AG04450 (cell line): ENCODE data around the gene CLEC9A. TPM values are rescaled to one million over a fixed set of nuclear protein-coding genes. Genes with fewer than 3 reads are reported as not detected.

Source experiments
- CTCF ChIA-PET: fragments of 300-600, 350-600 bp; formaldehyde crosslinking; extraction: SDS; loops from one replicate; lab custom pipeline; 2022; ENCODE audit warnings: antibody characterized with exemption, inconsistent platforms; lab: Charles Lee
- POLR2A ChIA-PET: fragments of 350-600 bp; formaldehyde crosslinking; extraction: SDS; loops from one replicate; lab custom pipeline; 2021; ENCODE audit warnings: antibody characterized with exemption, inconsistent platforms; lab: Yijun Ruan, JAX
- DNase-seq: peaks from one replicate; pipeline ENCODE4 v3.0.0-alpha.2; 2011; ENCODE audit warnings: low read depth, low spot score
- H3K27ac ChIP-seq: one replicate; pipeline ENCODE4 v1.5.1; 2012; ENCODE audit warnings: low read depth, low read length, control low read depth
- H3K27me3 ChIP-seq: one replicate; pipeline ENCODE4 v1.6.0; 2012; ENCODE audit warnings: low read length; ENCODE audit not compliant: control insufficient read depth, insufficient read depth
- H3K4me3 ChIP-seq: 2 replicates; pipeline ENCODE4 v1.5.1; 2011; ENCODE audit warnings: mild to moderate bottlenecking, low read depth, low read length, control low read depth
- H3K9me3 ChIP-seq: 2 replicates; pipeline ENCODE4 v1.5.1; 2012; ENCODE audit warnings: low read length; ENCODE audit not compliant: control insufficient read depth, insufficient read depth
- CTCF ChIP-seq: IDR thresholded peaks from 2 replicates; pipeline ENCODE4 v1.5.1; 2011; ENCODE audit warnings: low read depth, low read length, control low read depth, inconsistent platforms
- polyA plus RNA-seq: library from polyadenylated mRNA; depleted of rRNA; stranded (reverse); fragments of >200 nt; gene quantifications from 2 replicates; pipeline ENCODE4 v1.2.3, GENCODE V29; 2011

Gene CLEC9A
- polyA plus RNA-seq, 1 experiment = not detected

DNA sequence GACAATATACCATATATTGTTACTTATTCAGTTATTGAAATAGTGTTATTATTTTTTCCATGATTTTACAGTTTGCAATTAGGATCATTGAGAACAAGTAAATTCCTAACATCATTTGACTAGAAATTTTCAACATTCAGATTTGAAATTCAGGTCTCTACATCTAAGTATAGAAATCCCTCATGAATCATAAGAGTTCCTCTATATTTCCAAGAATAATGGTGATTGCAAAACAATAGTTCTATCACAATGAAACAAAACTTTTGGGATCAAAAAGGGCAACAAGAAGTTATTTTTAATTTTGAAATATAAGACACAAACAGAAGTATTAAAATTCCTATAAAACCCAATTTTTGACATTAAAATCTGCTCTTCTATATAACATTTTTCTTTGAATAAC, 57.5 kb downstream of the CLEC9A start:
- no peak for DNase-seq
- Histone ChIP-seq H3K27me3 (peaks cover 3% of the 10 kb centered on the region), H3K9me3 (no peaks in the 10 kb centered on the region), H3K27ac (no peak overlapping the region), H3K4me3 (no peak overlapping the region)
- CTCF ChIA-PET = no interaction called here
- TF ChIP-seq CTCF = no peak
- POLR2A ChIA-PET = no interaction called here

DNA sequence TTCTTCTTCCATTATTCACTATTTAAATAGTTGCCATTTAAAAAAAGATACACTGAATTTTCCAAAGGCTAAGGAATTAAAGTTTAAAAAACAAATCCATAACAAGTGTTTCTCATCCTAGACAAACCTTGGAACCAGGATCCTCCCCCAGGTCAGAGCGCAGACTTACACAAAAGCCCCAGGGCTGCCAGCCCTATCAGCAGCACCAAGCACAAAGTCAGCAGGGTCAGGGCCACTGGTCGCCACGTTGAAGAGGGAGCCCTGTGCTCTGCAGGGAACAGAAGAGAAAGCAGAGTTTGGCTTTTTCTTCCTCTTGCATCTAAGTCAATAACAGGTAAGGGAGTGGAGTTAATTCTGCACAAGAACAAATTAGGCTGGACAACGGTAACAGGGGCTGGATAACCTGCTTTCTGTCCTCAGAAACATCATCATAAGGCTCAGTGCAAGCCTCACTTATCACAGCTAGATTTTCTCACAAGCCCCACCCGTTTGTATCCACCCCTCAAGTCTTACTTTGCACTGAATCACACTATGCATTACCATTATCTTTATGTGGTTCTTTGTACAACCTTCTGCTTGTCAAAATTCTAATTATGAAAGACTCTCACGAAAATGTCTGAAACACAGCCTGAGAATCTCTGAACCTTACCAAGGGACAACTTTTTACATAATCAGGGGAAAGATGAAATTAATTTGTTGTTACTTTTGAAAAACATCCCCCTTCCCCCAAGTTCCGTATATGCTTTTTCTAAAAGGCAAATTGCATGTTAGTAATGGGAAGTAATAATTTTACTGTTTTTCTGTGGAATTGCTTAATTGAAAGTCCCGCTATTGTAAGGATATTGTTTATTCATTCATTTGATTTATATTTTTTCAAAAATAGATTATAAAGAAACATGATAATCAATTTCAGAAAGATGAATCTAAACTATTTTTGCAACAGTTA, 58.7 kb downstream of the CLEC9A start:
- no peak overlapping the region for H3K4me3 ChIP-seq
- no peak for TF ChIP-seq CTCF
- ChIA-PET CTCF (no interaction called here), POLR2A (no interaction called here)
- no peaks in the 10 kb centered on the region for H3K9me3 ChIP-seq
- no peak for DNase-seq
- no peak overlapping the region for H3K27ac ChIP-seq
- peaks cover 5% of the 10 kb centered on the region for H3K27me3 ChIP-seq

DNA sequence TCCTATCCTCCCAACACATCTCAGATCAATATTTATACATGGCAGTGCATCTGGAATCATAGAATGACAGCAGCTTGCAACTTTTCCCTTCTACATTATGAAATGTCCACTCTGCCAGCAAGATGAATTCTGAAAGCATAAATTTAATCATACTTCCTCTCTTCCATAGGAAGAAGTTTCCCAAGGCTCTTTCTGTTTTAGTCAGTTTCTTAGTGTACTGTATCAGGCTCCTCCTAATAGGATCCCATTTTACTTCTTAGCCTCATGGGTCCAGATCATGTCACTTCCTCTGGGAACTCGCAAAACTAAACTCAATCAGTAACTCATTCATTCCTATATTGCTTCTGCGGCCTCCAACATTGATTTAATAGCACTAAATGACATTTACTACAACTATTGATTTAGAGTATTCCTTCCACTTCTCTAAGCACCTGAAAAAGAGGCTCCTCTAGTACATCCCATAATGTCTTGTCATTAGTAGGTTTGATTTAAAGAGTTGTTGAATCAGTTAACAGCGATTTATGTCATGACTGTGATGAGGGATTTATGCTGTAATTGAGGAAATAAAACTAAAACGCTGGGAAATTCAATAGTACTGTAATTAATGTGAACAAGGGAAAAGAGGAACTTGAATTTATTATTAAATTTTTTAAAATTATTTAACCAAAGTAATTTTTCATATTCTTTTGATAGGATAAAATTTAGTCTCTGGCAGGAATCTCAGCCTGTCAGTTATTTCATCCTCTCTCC, 64.3 kb downstream of the CLEC9A start:
- no peak for TF ChIP-seq CTCF
- POLR2A ChIA-PET = no interaction called here
- Histone ChIP-seq H3K27me3 (peaks cover 7% of the 10 kb centered on the region), H3K27ac (no peak overlapping the region), H3K4me3 (no peak overlapping the region), H3K9me3 (no peaks in the 10 kb centered on the region)
- DNase-seq = no peak
- CTCF ChIA-PET = interaction anchor here (0.8 kb wide), 1 partner anchor 344 kb away, joined by 3 read pairs; no protein-coding TSS in a partner anchor

GRCh38 chr12:10095971-10096370, 65.5 kb downstream of the CLEC9A start:
- Histone ChIP-seq H3K4me3 (no peak overlapping the region), H3K9me3 (no peaks in the 10 kb centered on the region), H3K27me3 (peaks cover 4% of the 10 kb centered on the region), H3K27ac (no peak overlapping the region)
- ChIA-PET POLR2A (no interaction called here), CTCF (interaction anchor here (0.8 kb wide), 1 partner anchor 346 kb away, joined by 3 read pairs; no protein-coding TSS in a partner anchor)
- DNase-seq = no peak
- TF ChIP-seq CTCF = no peak
